Central memory CD4-positive, alpha-beta T cell (primary cell): Measurements from ENCODE around the gene JTB.
"Not testable (repeated sequence)": the region's sequence is repeated elsewhere in the genome, so short reads cannot be mapped to it uniquely, and the experiment has no call there.

Experiments used
- DNase-seq: peaks from one replicate; pipeline ENCODE4 v3.0.0; 2022
- total RNA-seq, 3 experiments: gene quantifications; one replicate each; lab custom pipeline; 2026; lab: John Stamatoyannopoulos, UW

JTB gene
- total RNA-seq = 8.7 to 30.4 (median 15.7) reads per million in 3 experiments

GRCh38 chr1:153977250-153978240 lies at the start of gene JTB:
Gene JTB (minus strand): TSS chr1:153977674. CDS start chr1:153977252, 422 bp downstream.
- DNase-seq = peak; percentile 78

DNA sequence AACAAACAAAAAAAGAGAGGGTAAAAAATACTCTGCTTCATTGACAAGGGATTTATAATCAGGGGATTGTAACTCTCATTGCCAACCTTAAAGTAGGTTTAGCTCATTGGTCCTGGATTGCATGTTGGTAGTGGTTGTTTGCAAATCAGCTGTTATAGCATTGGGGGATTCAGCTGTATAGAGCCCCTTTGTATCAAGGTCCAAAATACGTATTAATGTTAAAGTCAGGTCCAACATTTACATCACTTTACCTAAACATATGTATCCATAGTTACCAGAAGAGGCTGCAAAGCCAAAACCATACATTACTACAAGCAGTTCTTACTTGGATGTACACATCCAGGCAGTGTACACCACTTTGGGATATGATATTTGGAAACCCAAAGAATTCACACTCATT lies 42.5 kb upstream of the JTB start:
- no peak for DNase-seq

DNA sequence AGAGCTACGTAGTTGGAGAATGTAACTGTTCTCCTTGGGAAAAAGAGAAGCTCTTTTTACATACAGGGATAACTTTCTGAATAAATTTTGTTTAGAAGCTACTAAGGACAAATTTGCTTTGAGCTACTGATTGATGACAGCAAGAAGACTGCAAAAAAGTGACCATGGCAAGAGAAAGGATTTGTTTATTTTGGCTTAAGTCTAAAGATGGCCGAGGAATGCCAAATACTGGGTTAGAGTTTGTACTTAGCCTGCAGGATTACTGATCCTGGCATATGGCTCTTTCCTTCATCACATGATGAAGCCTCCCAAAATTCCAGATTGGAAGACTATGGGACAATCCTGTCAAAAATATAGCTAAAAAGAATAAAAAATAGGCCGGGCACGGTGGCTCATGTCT lies 41.8 kb upstream of the JTB start:
- DNase-seq = no peak

GRCh38 chr1:154014154-154014907 lies 36.9 kb upstream of the JTB start:
- no peak for DNase-seq

DNA sequence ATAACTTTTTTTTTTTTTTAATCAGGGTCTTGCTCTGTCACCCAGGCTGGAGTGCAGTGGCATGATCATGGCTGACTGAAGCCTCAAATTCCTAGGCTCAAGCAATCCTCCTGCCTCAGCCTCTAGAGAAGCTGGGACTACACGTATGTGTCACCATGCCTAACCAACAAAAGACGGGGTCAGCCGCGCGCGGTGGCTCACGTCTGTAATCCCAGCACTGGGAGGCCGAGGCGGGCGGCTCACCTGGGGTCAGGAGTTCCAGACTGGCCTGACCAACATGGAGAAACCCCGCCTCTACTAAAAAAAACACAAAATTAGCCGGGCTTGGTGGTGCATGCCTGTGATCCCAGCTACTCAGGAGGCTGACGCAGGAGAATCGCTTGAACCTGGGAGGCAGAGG lies 35.1 kb upstream of the JTB start:
- not testable (repeated sequence) for DNase-seq

GRCh38 chr1:154012129-154012528 lies 34.7 kb upstream of the JTB start:
- no peak for DNase-seq

DNA sequence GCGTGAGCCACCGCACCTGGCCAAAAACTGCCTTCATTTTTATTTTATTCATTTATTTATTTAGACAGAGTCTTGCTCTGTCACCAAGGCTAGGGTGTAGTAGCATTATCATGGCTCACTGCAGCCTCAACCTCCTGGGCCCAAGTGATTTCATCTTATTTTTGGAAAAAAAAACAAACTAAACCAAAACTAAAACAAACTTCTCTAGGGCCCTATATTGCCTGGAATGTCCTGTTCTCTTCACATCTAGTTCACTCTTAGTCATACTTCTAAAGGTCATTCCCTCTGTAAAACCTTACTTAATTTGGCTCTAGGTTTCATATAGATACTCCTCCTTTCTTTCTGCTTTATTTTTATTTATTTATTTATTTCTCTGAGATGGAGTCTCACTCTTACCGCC lies 28.7 kb upstream of the JTB start:
- DNase-seq = no peak

GRCh38 chr1:154000420-154000819 lies 22.9 kb upstream of the JTB start:
- no peak for DNase-seq

DNA sequence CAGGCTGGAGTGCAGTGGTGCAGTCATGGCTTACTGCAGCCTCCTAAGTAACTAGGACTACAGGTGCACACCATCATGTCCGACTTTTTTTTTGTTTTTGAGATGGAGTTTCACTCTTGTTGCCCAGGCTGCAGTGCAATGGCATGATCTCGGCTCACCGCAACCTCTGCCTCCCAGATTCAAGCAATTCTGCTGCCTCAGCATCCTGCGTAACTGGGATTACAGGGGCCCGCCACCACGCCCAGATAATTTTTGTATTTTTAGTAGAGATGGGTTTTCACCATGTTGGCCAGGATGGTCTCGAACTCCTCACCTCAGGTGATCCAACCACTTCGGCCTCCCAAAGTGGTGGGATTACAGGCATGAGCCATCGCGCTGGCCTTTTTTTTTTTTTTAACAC lies 19.4 kb upstream of the JTB start:
- not testable (repeated sequence) for DNase-seq

DNA sequence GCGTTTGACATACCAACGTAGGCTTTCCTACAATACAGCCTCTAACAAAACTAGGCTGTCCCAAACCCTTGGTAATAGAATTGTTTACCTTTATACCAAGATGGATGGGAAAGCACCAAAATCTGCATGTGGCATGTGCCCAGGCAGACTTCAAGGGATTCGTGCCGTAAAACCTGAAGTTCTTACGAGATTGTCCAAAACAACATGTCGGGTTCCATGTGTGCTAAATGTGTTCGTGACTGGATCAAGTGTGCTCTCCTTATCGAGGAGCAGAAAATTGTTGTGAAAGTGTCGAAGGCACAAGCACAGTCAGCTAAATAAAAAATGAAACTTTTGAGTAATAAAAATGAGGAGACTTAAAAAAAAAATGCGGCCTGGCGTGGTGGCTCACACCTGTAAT lies 18.2 kb upstream of the JTB start:
- DNase-seq = no peak

DNA sequence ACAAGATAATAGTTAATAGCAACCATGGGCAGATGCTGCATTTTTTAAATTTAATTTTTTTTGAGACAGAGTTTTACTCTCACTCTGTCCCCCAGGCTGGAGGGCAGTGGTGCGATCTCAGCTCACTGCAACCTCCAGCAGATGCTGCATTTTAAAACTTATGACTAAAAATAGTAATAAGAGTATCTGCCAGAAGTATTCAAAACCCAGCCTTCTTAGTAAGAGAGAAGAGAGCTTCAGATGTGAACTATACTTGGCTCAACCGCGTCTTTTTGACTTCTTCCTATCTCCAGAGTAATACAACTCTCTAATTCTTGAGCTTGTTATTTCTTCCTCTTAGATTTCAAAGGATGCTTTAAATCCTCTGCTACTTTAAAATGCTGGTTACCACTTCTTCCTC lies 17.7 kb upstream of the JTB start:
- no peak for DNase-seq

GRCh38 chr1:153991806-153992205 lies 14.3 kb upstream of the JTB start:
- DNase-seq = no peak

GRCh38 chr1:153991151-153991630 lies 13.7 kb upstream of the JTB start:
- DNase-seq = no peak

- DNase-seq = peak; percentile 93
Measured at GRCh38 chr1:153990468-153991150, 13.1 kb upstream of the JTB start, which contains the start of gene RPS27. Gene RPS27 (plus strand): TSS chr1:153990762. CDS start chr1:153990797, 35 bp downstream.

DNA sequence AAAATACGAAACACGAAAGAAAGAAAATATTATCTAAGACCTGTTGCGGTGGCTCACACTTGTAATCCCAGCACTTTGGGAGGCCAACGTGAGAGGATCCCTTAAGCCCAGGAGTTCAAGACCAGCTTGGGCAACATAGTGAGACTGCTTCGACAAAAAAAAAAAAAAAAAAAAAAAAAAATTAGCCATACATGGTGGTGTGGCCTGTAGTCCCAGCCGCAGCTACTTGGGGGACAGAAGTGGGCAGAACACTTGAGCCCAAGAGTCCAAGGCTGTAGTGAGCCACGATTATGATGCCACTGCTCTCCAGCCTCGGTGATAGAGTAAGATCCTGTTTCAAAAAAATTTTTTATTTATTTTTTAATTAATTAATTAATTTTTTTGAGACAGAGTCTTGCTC lies 10.1 kb upstream of the JTB start:
- DNase-seq = no peak

DNA sequence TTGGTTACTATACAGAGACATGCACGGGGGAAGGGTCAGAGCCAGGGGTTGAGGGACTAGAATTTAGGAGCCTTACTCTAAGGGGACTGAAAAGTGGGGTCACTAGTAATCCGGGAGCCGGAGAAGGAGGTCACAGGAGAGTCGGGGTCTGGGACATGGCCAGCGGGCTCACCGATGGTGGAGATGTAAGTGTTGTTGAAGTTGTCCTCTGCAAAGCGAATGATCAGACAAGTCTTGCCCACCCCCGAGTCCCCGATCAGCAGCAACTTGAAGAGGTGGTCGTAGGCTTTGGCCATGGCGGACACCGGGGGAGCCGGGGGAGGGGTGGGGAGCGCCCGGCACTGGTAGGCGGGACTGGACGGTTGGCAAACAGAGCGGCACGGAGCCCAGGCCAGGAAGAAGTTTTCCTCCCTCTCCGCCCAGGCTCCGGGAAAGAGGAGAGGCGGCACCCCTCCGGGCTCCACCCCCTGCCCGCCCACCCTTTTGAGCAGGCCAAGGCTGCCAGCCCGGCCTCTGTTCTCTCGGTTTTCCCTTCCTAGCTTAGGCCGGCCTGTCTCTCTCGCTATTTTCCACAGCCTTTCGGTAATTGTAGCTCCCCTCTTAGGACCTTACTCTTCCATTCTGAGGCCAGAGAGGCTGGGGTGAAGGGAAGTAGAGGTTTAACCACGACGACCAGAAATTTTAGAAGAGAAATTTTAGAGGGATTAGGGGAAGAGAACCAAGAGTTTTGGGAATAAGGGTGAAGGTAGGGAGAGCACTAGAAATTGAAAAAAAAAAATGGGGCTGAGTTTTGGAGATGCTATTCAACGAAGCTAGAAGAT lies 8.7 kb upstream of the JTB start, which contains the start of gene RAB13:
TSS of gene RAB13 (minus strand) at position 399 of the 821 bp plus-strand sequence. CDS start at position 296, 103 bp downstream.
- DNase-seq = no peak

- no peak for DNase-seq
Measured at GRCh38 chr1:153985341-153985912, 8.0 kb upstream of the JTB start.

- DNase-seq = no peak
Measured at GRCh38 chr1:153984123-153984894, 6.8 kb upstream of the JTB start.

- DNase-seq = not testable (repeated sequence)
Measured at GRCh38 chr1:153981735-153982134, 4.3 kb upstream of the JTB start.

- DNase-seq = not testable (repeated sequence)
Measured at GRCh38 chr1:153979091-153979490, 1.6 kb upstream of the JTB start.
